Kidney epithelial cell (primary cell): ENCODE measurements around the gene MITF. TPM values are rescaled to one million over a fixed set of nuclear protein-coding genes. Genes with fewer than 3 reads are reported as not detected.

ENCODE experiments used
- DNase-seq: peaks from one replicate; pipeline ENCODE4 v3.0.0-alpha.2; 2010; ENCODE audit warnings: low read depth
- H3K27me3 ChIP-seq: 2 replicates; pipeline ENCODE4 v1.6.0; 2011; ENCODE audit warnings: low read length; ENCODE audit not compliant: control insufficient read depth, insufficient read depth
- H3K36me3 ChIP-seq: 2 replicates; pipeline ENCODE4 v1.5.1; 2011; ENCODE audit warnings: low read length; ENCODE audit not compliant: control insufficient read depth, insufficient read depth
- H3K4me3 ChIP-seq: 2 replicates; pipeline ENCODE4 v1.5.1; 2011; ENCODE audit warnings: low read depth, mild to moderate bottlenecking, control low read depth, low read length
- CTCF ChIP-seq: IDR thresholded peaks from 2 replicates; pipeline ENCODE4 v1.5.1; 2011; ENCODE audit warnings: mild to moderate bottlenecking, moderate library complexity, low read length, control low read depth, inconsistent platforms; ENCODE audit not compliant: insufficient read depth, poor library complexity, severe bottlenecking
- total RNA-seq: library from RNA; depleted of rRNA; stranded (reverse); fragments of >200 nt; gene quantifications from 2 replicates; pipeline ENCODE4 v1.2.3, GENCODE V29; 2015

Gene MITF
- total RNA-seq, 1 donor from 2014 or later = 5.8 TPM

- no peaks in the 10 kb centered on the region for H3K27me3 ChIP-seq
- TF ChIP-seq CTCF = no peak
- no peak for DNase-seq
- H3K4me3 ChIP-seq = no peak overlapping the region
- no peaks in the 10 kb centered on the region for H3K36me3 ChIP-seq
Observed at GRCh38 chr3:69731080-69731479, 8.2 kb upstream of the MITF start.

- no peak for DNase-seq
- H3K36me3 ChIP-seq = no peaks in the 10 kb centered on the region
- no peaks in the 10 kb centered on the region for H3K27me3 ChIP-seq
- TF ChIP-seq CTCF = no peak
- H3K4me3 ChIP-seq = no peak overlapping the region
Observed at GRCh38 chr3:69735893-69736292, 3.4 kb upstream of the MITF start.

GRCh38 chr3:69737392-69737791 is 1.9 kb upstream of the MITF start:
- no peaks in the 10 kb centered on the region for H3K27me3 ChIP-seq
- no peak for TF ChIP-seq CTCF
- no peak overlapping the region for H3K4me3 ChIP-seq
- H3K36me3 ChIP-seq = no peaks in the 10 kb centered on the region
- DNase-seq = no peak

- Histone ChIP-seq H3K36me3 (no peaks in the 10 kb centered on the region), H3K4me3 (peak overlapping the region; percentile 90), H3K27me3 (no peaks in the 10 kb centered on the region)
- no peak for TF ChIP-seq CTCF
- DNase-seq = no peak
Observed at GRCh38 chr3:69738315-69738714, 949 bp upstream of the MITF start.

- Histone ChIP-seq H3K36me3 (no peaks in the 10 kb centered on the region), H3K4me3 (peak overlapping the region; percentile 90), H3K27me3 (no peaks in the 10 kb centered on the region)
- DNase-seq = no peak
- no peak for TF ChIP-seq CTCF
Observed at GRCh38 chr3:69738859-69739203, 433 bp upstream of the MITF start.

- DNase-seq = no peak
Observed at GRCh38 chr3:69740103-69741021, 1.1 kb downstream of the MITF start.

More at GRCh38 chr3:69740103-69741021, 1.1 kb downstream of the MITF start:
- Histone ChIP-seq H3K4me3 (peak overlapping the region; percentile 90), H3K27me3 (no peaks in the 10 kb centered on the region), H3K36me3 (no peaks in the 10 kb centered on the region)
- no peak for TF ChIP-seq CTCF
